Gastroesophageal sphincter (tissue), 3 donors: ENCODE data around the gene CPA4.

Source experiments
- POLR2AphosphoS5 ChIP-seq: sonication (generic); formaldehyde crosslinking; IDR thresholded peaks from one replicate; pipeline ENCODE4 v1.6.1; 2017; ENCODE audit warnings: antibody characterized with exemption
- TF ChIP-seq, protein P1 (sequence below), 4 experiments: fragments of 200-600 bp in 2 of 4; fragments of 450-650 bp in 2 of 4; sonication (generic) in 1 of 4; IDR thresholded peaks; one replicate each; pipeline ENCODE4 v1.5.1; 2017 to 2019; ENCODE audit warnings: antibody characterized with exemption in 4 of 4, mild to moderate bottlenecking in 2 of 4, moderate library complexity in 2 of 4

DNA sequence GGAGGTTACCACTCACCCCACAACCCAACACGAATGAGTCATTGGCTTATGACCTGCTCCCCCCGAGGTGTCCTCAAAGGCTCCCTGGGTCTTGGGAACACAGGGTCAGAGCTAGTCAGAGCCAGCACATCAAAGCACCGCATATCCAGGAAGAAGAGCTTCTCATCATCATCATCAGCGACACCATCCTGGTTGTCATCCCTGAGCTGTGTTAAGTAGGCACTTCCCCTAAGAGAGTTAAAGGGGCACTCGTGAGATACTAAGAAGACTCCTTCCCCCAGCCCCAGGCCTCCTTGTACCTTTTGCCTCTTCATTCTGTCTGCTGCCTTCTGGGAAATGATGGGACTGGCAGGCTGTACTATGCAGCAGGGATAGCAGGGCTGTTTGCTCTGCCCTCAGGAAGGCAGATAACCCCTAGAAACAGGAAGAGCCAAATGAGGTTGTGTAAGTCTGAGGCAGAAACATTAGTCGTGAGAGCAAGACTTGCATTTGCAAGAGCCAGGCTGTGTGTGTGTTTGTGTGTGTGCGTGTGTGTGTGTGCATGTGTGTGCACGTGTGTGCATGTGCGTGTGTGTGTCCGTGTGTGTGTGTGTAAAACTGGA lies 76.2 kb downstream of the CPA4 start:
- TF ChIP-seq POLR2AphosphoS5: peak; percentile 36
- TF ChIP-seq, protein P1, sequence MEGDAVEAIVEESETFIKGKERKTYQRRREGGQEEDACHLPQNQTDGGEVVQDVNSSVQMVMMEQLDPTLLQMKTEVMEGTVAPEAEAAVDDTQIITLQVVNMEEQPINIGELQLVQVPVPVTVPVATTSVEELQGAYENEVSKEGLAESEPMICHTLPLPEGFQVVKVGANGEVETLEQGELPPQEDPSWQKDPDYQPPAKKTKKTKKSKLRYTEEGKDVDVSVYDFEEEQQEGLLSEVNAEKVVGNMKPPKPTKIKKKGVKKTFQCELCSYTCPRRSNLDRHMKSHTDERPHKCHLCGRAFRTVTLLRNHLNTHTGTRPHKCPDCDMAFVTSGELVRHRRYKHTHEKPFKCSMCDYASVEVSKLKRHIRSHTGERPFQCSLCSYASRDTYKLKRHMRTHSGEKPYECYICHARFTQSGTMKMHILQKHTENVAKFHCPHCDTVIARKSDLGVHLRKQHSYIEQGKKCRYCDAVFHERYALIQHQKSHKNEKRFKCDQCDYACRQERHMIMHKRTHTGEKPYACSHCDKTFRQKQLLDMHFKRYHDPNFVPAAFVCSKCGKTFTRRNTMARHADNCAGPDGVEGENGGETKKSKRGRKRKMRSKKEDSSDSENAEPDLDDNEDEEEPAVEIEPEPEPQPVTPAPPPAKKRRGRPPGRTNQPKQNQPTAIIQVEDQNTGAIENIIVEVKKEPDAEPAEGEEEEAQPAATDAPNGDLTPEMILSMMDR (IDR thresholded peaks at IDR 0.05): no peak
